ENCODE data around the gene KCTD21. TPM values are rescaled to one million over a fixed set of nuclear protein-coding genes. Genes with fewer than 3 reads are reported as not detected.

Gene KCTD21
- total RNA-seq, 1 donor from 2014 or later = 10.4 TPM

DNA sequence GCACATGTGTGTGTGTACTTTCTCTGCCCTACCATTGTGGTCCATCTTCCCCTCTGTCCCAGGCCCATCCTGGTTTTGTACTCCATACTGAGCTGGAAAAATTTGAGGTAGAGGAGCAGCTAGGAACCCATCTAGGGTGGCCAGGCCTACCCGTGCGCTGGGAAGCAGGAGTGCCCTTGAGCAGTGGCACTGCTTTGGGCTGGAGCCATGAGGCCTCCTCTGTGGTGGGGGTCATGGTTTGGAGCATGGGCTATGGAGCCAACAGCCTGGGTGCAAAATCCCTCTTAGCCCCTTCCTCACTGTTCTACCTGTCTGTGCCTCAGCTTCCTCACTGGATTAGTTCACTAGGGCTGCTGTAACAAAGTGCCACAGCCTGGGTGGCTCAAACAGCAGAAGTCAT lies 27.1 kb downstream of the KCTD21 start:
- Histone ChIP-seq H3K9me3 (no peaks in the 10 kb centered on the region), H3K36me3 (no peaks in the 10 kb centered on the region), H3K27ac (no peak overlapping the region), H3K4me1 (no peaks in the 10 kb centered on the region), H3K4me3 (no peak overlapping the region), H3K27me3 (ENCODE audit: low read depth) (no peaks in the 10 kb centered on the region)
- TF ChIP-seq, protein P1, sequence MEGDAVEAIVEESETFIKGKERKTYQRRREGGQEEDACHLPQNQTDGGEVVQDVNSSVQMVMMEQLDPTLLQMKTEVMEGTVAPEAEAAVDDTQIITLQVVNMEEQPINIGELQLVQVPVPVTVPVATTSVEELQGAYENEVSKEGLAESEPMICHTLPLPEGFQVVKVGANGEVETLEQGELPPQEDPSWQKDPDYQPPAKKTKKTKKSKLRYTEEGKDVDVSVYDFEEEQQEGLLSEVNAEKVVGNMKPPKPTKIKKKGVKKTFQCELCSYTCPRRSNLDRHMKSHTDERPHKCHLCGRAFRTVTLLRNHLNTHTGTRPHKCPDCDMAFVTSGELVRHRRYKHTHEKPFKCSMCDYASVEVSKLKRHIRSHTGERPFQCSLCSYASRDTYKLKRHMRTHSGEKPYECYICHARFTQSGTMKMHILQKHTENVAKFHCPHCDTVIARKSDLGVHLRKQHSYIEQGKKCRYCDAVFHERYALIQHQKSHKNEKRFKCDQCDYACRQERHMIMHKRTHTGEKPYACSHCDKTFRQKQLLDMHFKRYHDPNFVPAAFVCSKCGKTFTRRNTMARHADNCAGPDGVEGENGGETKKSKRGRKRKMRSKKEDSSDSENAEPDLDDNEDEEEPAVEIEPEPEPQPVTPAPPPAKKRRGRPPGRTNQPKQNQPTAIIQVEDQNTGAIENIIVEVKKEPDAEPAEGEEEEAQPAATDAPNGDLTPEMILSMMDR (IDR thresholded peaks at IDR 0.05) = no peak
- intact Hi-C loops (cut with DNase I) = no loop called here
- DNase-seq (no peak), ATAC-seq (no peak)

DNA sequence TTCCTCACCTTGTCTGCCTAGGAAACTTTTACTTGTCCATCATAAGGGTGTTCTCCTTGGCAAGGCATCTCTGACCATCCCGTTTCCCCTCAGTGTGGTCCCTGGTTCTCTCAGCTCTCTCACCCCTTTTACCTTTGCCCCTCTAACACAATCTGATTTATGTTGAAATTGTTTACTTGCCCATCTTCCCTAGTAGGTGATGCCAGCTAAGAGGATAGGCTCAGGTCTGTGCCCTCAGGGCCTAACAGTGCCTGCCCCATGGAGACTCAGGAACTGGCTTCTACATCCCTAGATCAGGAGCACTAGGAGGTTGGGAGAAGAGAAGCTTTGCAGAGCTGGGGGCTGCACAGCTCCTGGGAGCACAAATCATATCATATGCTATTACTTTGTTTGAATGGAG lies 27.9 kb downstream of the KCTD21 start:
- ATAC-seq (no peak), DNase-seq (no peak)
- TF ChIP-seq, protein P1 (IDR thresholded peaks at IDR 0.05) = no peak
- H3K27me3 ChIP-seq (ENCODE audit: low read depth) = no peaks in the 10 kb centered on the region
- no peaks in the 10 kb centered on the region for H3K36me3 ChIP-seq
- H3K4me1 ChIP-seq = no peaks in the 10 kb centered on the region
- no peaks in the 10 kb centered on the region for H3K9me3 ChIP-seq
- H3K27ac ChIP-seq = no peak overlapping the region
- H3K4me3 ChIP-seq = no peak overlapping the region
- intact Hi-C loops (cut with DNase I) = no loop called here

DNA sequence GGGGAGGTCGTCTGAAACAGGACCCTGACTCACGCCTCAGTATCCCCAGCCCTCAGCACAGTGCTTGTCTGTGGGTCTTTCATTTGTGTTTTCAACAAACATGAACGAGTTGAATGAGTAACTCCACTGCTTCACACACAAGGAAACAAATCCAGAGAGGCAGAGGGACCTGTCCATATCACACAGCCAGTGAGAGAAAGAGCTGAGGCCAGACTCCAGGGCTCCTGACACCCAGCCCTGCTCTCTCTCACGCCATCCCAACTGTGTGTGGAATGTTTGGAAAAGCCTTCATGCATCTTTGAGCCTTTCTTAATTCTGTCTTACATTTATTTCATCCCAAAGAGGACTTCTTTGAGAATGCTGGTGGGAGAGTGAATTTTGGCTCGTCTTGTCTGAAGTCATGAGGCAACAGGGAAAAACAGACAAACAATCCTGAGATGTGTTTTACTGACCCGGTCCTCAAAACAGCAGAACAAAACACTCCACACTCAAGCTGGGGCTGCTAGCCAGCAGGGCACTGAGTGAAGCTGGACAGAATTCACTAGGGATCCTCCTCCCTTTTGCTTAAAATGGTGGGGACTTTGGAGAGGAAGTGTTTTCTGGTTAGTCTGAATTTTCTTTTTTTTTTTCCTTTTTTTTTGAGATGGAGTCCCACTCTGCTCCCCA lies 29.3 kb downstream of the KCTD21 start:
- DNase-seq (no peak), ATAC-seq (no peak)
- Histone ChIP-seq H3K4me1 (no peaks in the 10 kb centered on the region), H3K4me3 (no peak overlapping the region), H3K9me3 (no peaks in the 10 kb centered on the region), H3K27ac (no peak overlapping the region), H3K36me3 (no peaks in the 10 kb centered on the region), H3K27me3 (ENCODE audit: low read depth) (no peaks in the 10 kb centered on the region)
- TF ChIP-seq, protein P1 (IDR thresholded peaks at IDR 0.05) = no peak
- intact Hi-C loops (cut with DNase I) = no loop called here

DNA sequence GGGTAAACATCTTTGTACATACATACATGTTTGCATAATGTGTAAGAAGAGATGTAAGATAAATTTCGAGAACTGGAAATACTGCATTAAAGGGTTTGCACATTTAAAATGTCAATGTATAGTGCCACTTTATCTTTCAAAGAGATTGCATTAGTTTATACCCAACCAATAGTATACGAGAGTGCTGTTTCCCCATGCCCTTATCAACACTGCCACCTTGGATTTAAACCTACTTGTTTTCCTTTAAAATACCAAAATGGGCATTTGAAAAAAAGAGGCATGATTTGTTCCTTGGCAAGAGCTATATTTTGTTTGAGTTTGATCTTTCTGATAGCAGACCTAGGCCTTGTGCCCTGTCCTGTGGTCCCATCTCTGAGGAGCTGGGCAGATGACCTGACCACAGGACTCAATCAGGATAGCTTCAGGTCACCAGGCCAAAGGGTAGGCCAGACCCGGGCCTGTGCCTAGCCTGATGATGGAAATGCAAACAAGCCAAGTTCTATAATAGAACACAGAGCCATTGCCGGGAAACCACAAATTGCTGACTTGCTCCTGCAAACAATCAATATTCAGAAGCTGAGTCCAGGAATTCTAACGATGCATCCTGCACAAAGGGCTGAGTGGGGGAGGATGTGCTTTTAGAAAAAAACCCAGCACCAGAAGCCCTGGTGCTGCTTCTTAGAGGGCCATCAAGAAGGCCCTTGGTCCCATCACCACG lies 32.1 kb downstream of the KCTD21 start:
- H3K9me3 ChIP-seq = no peaks in the 10 kb centered on the region
- no peak overlapping the region for H3K4me3 ChIP-seq
- no peaks in the 10 kb centered on the region for H3K27me3 ChIP-seq (ENCODE audit: low read depth)
- no peak overlapping the region for H3K27ac ChIP-seq
- no peaks in the 10 kb centered on the region for H3K36me3 ChIP-seq
- intact Hi-C loops (cut with DNase I) = no loop called here
- ATAC-seq = no peak
- no peaks in the 10 kb centered on the region for H3K4me1 ChIP-seq
- no peak for DNase-seq
- TF ChIP-seq, protein P1 (IDR thresholded peaks at IDR 0.05) = no peak

DNA sequence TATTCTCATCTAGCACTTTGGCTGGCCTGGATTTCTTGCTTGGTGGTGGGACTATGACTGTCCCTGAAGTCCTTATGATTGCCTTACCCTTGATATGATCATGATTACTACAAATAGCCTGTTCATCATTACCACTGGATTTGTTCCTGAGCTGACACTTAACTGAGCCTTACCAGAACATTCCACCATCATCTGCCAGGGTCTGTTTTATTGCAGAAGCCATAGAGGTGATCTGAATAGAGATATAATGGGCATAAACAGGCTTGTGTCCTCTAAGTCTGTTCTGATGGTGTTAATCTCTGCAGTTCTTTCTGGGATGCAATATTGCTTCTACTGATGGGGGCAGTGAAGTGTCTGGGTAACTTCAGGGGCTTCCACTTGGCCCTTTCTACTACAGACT lies 36.6 kb downstream of the KCTD21 start:
- H3K4me1 ChIP-seq = no peaks in the 10 kb centered on the region
- intact Hi-C loops (cut with DNase I) = no loop called here

More for the DNA sequence above, 36.6 kb downstream of the KCTD21 start:
- no peaks in the 10 kb centered on the region for H3K9me3 ChIP-seq
- H3K4me3 ChIP-seq = no peak overlapping the region
- ATAC-seq (no peak), DNase-seq (no peak)
- H3K36me3 ChIP-seq = no peaks in the 10 kb centered on the region
- TF ChIP-seq, protein P1 (IDR thresholded peaks at IDR 0.05) = no peak
- no peak overlapping the region for H3K27ac ChIP-seq
- H3K27me3 ChIP-seq (ENCODE audit: low read depth) = no peaks in the 10 kb centered on the region
